ENCODE results near the gene DESI2.

Gene DESI2

GRCh38 chr1:244699741-244700140 is 46.8 kb downstream of the DESI2 start:
- no peak overlapping the region for H3K4me2 ChIP-seq (ENCODE audit: low read depth, low read length, poor library complexity, severe bottlenecking)
- no peak for TF ChIP-seq EZH2phosphoT487 (conservative IDR thresholded peaks at IDR 0.05; ENCODE audit: low read length)
- TF ChIP-seq CTCF (IDR thresholded peaks at IDR 0.05; ENCODE audit: insufficient read depth, low read length, poor library complexity, severe bottlenecking): no peak
- peaks cover 3% of the 10 kb centered on the region; the same call in 1 of the 2 replicates for H3F3A ChIP-seq (ENCODE audit: insufficient read depth)
- H3K27me3 ChIP-seq (ENCODE audit: low read length): no peaks in the 10 kb centered on the region
- no peak overlapping the region for H3K27ac ChIP-seq (ENCODE audit: low read depth, low read length)
- no peak overlapping the region for H3K4me3 ChIP-seq (ENCODE audit: insufficient read depth, low read length, poor library complexity, severe bottlenecking)
- peaks cover 3% of the 10 kb centered on the region; the same call in 1 of the 2 replicates for H3K79me2 ChIP-seq (ENCODE audit: insufficient read depth, low read length)
- H4K20me1 ChIP-seq (ENCODE audit: low read depth, low read length): no peaks in the 10 kb centered on the region
- H2AFZ ChIP-seq (ENCODE audit: low read depth, low read length, severe bottlenecking): no peak overlapping the region
- no peaks in the 10 kb centered on the region for H3K9me3 ChIP-seq (ENCODE audit: insufficient read depth, low read length)
- H3K9me2 ChIP-seq (replicated peaks; ENCODE audit: insufficient read depth, low read length): no peaks in the 10 kb centered on the region
- H3K36me3 ChIP-seq (ENCODE audit: low read length): peaks cover 50% of the 10 kb centered on the region
- no peak overlapping the region for H3K9ac ChIP-seq (ENCODE audit: low read length)

- H3K9me2 ChIP-seq (replicated peaks; ENCODE audit: insufficient read depth, low read length): no peaks in the 10 kb centered on the region
- peaks cover under 1% of the 10 kb centered on the region; the same call in 1 of the 2 replicates for H3K79me2 ChIP-seq (ENCODE audit: insufficient read depth, low read length)
- H4K20me1 ChIP-seq (ENCODE audit: low read depth, low read length): no peaks in the 10 kb centered on the region
- H3K4me2 ChIP-seq (ENCODE audit: low read depth, low read length, poor library complexity, severe bottlenecking): no peak overlapping the region
- peaks cover 7% of the 10 kb centered on the region for H3F3A ChIP-seq (ENCODE audit: insufficient read depth)
- H3K4me3 ChIP-seq (ENCODE audit: insufficient read depth, low read length, poor library complexity, severe bottlenecking): no peak overlapping the region
- no peaks in the 10 kb centered on the region for H3K9me3 ChIP-seq (ENCODE audit: insufficient read depth, low read length)
- no peaks in the 10 kb centered on the region for H3K27me3 ChIP-seq (ENCODE audit: low read length)
- H2AFZ ChIP-seq (ENCODE audit: low read depth, low read length, severe bottlenecking): no peak overlapping the region
- peaks cover 47% of the 10 kb centered on the region for H3K36me3 ChIP-seq (ENCODE audit: low read length)
- TF ChIP-seq CTCF (IDR thresholded peaks at IDR 0.05; ENCODE audit: insufficient read depth, low read length, poor library complexity, severe bottlenecking) (no peak), EZH2phosphoT487 (conservative IDR thresholded peaks at IDR 0.05; ENCODE audit: low read length) (no peak)
- H3K27ac ChIP-seq (ENCODE audit: low read depth, low read length): no peak overlapping the region
- no peak overlapping the region for H3K9ac ChIP-seq (ENCODE audit: low read length)
Observed at GRCh38 chr1:244700808-244701207, 47.9 kb downstream of the DESI2 start.

GRCh38 chr1:244702620-244703019 is 49.7 kb downstream of the DESI2 start:
- no peaks in the 10 kb centered on the region for H3K79me2 ChIP-seq (ENCODE audit: insufficient read depth, low read length)
- no peak overlapping the region for H3K4me3 ChIP-seq (ENCODE audit: insufficient read depth, low read length, poor library complexity, severe bottlenecking)
- no peaks in the 10 kb centered on the region for H3K27me3 ChIP-seq (ENCODE audit: low read length)
- H3K9ac ChIP-seq (ENCODE audit: low read length): no peak overlapping the region
- H3K9me2 ChIP-seq (replicated peaks; ENCODE audit: insufficient read depth, low read length): no peaks in the 10 kb centered on the region
- TF ChIP-seq CTCF (IDR thresholded peaks at IDR 0.05; ENCODE audit: insufficient read depth, low read length, poor library complexity, severe bottlenecking) (no peak), EZH2phosphoT487 (conservative IDR thresholded peaks at IDR 0.05; ENCODE audit: low read length) (no peak)
- H2AFZ ChIP-seq (ENCODE audit: low read depth, low read length, severe bottlenecking): no peak overlapping the region
- no peaks in the 10 kb centered on the region for H4K20me1 ChIP-seq (ENCODE audit: low read depth, low read length)
- H3K4me2 ChIP-seq (ENCODE audit: low read depth, low read length, poor library complexity, severe bottlenecking): no peak overlapping the region
- H3K27ac ChIP-seq (ENCODE audit: low read depth, low read length): no peak overlapping the region
- H3K36me3 ChIP-seq (ENCODE audit: low read length): peaks cover 49% of the 10 kb centered on the region
- no peaks in the 10 kb centered on the region for H3K9me3 ChIP-seq (ENCODE audit: insufficient read depth, low read length)
- H3F3A ChIP-seq (ENCODE audit: insufficient read depth): peaks cover 19% of the 10 kb centered on the region

Measured in SU-DHL-6 (cell line).